ENCODE measurements around the gene ZNF319.

DNA sequence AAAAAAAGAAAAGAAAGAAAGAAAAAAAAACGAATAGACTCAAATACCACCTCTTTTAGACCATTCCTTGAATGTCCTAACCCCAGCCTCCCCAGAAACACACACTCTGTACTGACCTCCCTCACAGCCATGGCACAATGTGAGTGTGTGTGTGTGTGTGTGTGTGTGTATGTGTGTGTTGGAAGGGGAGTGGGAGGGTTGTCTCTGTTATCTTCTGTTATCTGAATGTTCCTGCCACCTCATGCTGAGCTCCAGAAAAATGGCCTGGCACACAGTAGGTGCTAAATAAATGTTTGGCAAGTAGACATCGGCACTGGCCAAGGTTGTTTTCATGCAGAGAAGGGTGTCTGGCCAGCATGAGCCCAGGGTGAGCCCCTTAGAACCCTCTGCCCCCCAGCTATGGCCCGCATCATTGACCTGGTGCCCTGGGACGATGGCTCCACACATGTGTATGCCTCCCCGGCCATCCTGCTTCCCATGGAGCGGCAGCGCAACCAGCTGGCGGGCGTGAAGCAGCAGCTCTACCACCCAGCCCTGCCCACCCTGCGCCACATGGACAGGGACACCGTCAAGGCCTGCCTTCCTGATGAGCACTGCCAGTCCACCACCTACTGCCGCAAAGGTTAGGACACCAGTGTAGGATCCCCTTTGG, 22.9 kb downstream of the ZNF319 start:
- TF ChIP-seq CTCF (IDR thresholded peaks at IDR 0.05; ENCODE audit: insufficient read depth, low read depth, low read length) (no peak), EZH2 (IDR thresholded peaks at IDR 0.05; ENCODE audit: insufficient read depth, low read length) (no peak)

Data from astrocyte (in vitro differentiated cells and primary cell).